GM18520 (cell line): ENCODE measurements around the gene RPS19.

Experiments used
- ATAC-seq: cut with Tn5 transposase; IDR thresholded peaks from one replicate; pipeline ENCODE4 v1.9.1; 2021; ENCODE audit not compliant: unreplicated experiment

Gene RPS19

GRCh38 chr19:41897181-41897580 is 37.1 kb downstream of the RPS19 start:
- ATAC-seq: no peak

- no peak for ATAC-seq
Measured at GRCh38 chr19:41897820-41898219, 37.8 kb downstream of the RPS19 start.

- no peak for ATAC-seq
Measured at GRCh38 chr19:41898235-41898634, 38.2 kb downstream of the RPS19 start.

- ATAC-seq: no peak
Measured at GRCh38 chr19:41901707-41902360, 41.8 kb downstream of the RPS19 start.

DNA sequence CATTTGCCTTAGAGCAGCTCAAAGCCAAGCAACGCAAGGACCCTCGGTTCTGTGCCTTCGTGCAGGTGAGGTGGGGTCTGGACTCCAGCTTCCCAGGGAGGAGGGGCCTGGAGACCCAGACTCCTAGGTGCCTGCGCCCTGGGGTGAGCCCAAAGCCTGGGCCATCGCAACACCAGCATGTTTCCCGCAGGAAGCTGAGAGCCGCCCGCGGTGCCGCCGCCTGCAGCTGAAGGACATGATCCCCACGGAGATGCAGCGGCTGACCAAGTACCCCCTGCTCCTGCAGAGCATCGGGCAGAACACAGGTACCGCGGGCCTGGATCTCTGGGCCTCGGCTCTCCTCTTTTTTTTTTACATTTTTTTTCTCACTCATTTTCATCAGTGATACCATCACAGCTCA is 42.5 kb downstream of the RPS19 start:
- no peak for ATAC-seq

DNA sequence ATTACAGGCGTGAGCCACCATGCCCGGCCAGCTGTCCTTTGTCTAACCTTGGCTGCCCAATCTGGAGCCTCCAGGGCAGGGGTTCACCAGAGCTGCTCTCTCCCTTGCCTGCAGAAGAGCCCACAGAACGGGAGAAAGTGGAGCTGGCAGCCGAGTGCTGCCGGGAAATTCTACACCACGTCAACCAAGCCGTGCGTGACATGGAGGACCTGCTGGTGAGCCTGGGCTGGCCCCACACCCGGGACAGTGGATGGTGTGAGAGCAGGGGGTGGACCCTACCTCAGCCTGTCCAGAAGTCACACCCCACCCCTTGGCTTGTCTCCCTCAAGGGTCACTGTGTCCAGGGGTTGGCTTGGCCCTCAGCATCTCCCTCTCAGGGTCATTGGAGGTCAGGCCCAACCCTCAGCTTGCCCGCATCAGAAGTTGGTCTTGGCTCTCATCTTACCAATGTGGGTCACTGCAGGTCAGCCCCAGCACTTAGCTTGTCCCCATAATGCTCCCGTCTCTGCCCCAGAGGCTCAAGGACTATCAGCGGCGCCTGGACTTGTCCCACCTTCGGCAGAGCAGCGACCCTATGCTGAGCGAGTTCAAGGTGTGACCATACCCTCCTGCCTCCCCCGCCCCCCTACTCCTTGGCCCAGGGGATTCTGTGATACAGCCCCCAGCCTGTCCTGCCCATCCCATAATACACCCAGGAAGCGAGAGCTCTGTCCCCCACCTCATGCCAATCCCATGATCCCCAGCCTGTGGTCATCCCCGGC is 43.3 kb downstream of the RPS19 start:
- no peak for ATAC-seq

GRCh38 chr19:41904118-41904870 is 44.2 kb downstream of the RPS19 start:
- ATAC-seq: no peak

DNA sequence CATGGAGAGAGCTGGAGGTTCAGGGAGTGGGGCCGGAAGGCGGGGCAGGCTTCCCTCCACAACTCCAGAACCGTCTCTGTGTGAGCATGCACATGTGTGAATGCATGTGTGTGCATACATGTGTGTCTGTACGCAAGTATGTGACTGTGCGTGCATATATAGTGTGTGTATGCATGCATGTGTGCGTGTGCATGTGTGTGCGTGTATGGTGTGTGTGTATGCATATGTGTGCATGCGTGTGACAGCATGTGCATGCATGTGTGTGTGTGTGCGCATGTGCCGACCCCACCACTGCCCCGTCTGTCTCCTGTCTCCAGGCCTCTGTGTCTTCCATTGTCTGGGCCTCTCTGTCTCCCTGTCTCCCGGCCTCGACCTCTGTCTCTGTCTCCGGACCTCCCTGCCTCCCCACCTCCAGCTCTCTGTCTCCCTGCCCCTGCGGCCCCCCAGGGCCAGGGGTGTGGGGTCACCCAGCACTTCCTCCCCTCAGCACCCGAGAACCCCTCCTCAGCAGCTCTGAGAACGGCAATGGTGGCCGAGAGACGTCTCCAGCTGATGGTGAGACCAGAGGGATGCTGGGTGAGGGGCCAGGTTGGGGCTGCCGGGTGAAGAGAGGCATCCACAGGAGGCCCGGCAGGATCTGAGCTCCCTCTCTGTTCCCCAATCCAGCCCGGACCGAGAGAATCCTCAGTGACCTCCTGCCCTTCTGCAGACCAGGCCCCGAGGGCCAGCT is 45.4 kb downstream of the RPS19 start:
- no peak for ATAC-seq

DNA sequence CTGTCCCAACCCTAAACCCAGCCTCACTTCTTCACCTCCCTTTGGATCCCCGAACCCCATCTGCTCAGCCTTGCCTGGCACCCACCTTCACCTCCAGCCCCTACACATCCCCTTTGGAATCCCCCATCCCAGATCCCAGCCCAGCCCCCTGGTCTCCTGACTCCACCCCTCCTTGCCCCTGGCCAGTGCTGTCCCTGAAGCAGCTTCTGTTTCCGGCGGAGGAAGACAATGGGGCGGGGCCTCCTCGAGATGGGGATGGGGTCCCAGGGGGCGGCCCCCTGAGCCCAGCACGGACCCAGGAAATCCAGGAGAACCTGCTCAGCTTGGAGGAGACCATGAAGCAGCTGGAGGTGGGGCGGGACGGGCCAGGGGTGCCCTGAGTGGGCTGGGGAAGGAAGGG is 46.2 kb downstream of the RPS19 start:
- ATAC-seq: no peak

DNA sequence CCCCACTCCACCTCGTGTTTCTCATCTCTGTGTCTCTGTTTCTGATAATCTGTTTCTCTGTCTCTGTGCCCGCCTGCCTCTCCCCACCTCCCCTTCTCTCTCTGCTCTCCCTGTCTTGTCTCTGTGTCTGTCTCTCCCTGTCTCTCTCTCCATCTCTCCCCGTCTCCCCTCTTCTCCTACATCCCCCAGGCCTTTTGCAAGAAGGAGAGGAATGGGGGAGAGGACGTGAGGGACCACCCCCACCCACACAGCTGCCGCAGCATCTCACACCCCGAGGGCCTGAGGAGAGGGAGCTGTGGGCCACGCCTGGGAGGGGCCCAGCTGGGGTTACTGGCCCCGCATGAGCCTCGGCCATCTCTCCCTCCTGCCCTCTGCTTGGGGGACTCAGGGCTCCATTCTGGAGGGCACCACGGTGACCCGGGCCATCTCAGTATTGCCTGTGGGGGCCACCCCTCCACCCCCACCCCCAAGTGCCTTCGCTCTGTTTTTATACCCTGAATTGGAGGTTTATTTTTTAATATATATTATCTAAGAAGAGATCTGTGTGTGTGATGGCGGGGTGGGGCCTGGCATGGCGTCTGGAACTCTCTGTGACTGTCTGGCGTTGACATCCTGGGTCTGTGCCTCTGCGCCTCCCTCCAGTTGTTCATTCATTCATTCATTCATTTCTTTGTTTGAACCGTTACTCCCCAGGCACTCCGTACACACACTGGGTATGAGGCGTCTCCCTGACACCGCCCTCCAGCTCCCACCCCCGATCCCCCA is 47.0 kb downstream of the RPS19 start:
- no peak for ATAC-seq

- no peak for ATAC-seq
Measured at GRCh38 chr19:41907994-41908615, 48.0 kb downstream of the RPS19 start.

GRCh38 chr19:41908724-41909464 is 48.8 kb downstream of the RPS19 start:
- no peak for ATAC-seq

DNA sequence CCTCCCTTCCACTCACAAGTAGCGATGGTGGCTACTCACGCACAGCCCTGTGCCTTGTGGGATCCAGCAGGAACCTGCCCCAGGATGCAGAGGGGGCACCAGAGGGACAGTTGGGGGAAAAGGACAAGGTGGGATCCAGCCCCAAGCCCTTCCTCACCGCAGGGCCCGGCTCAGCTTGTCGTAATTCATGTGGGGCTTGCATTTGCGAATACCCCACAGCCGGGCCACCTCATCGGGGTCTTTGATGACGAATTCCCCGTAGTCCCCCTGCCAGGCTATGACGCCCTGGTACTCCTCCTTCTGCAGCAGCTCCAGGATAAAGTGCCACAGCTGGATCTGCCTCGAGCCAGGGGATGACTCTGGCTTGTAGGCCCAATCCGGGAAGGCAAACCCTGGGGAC is 49.7 kb downstream of the RPS19 start:
- no peak for ATAC-seq

DNA sequence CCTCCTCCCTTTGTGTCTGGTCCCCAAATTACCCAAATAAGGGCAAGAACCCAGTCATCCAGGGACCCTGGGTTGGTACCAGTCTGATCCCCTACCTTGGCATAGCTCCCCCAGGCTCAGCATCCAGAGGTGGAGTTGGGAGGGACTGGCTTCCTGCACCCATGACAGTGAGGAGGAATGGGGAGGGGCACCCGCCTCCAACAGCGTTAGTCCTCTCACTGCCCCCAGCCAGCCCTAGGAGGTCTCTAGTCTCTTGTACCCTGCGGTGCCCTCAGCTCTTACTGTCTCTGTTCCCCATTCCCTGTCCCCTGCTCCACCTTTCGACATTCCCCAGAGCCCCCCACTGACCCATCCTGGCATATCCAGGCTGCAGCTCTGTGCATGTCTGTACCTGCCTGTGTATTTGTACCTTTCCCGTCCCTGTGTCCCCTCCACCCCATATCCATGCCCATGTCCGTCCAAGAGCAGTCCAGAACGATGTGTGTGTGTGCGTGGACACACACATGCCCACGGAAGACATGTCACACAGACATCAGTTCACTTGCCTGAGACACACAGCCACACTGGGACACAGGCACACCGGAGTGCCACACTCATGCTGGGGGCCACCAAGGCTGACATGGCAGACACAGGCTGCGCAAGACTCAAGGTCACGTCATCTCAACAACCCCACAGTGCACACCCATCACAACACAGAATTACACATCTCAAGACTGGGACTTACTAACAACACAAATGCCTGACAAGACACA is 50.4 kb downstream of the RPS19 start:
- ATAC-seq: no peak

- ATAC-seq: no peak
Measured at GRCh38 chr19:41910992-41911888, 51.2 kb downstream of the RPS19 start.

GRCh38 chr19:41911889-41912731 is 52.1 kb downstream of the RPS19 start:
- no peak for ATAC-seq
